Measurements from ENCODE around the gene C19orf38.
A peak's percentile ranks its signal among the peaks of the same experiment; 100 is the strongest.

The C19orf38 gene

DNA sequence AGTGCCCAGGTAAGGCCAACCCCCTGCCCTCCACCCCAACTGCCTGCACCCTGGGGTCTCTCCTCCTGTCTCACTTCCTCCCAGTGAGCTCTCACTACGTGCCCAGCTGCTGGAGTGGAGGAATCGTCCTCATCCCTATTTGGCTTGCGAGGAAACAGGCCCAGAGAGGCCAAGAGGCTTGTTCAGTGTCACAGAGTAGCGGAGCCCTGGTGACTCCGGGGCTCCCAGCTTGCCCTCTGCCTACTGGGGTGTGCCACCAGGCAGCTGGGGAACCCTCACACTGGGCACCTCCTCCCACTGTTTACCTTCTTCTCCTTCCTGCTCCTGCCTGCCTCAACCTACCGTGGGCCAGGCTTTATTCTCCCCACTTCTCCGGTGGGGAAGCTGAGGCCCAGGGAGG lies 17.8 kb upstream of the C19orf38 start:
- ChIA-PET CTCF (interaction anchor here (1.6 to 3.1 kb wide), 3 partner anchors 9 to 34 kb away, joined by 3 to 14 read pairs (median 7); no protein-coding TSS in a partner anchor), POLR2A (no interaction called here)
- DNase-seq (ENCODE audit: extremely low spot score) = no peak
- no peak for TF ChIP-seq CTCF (IDR thresholded peaks at IDR 0.05; ENCODE audit: control extremely low read depth, extremely low read depth, low read depth, missing control alignments)

- ChIA-PET CTCF (interaction anchor here (2.2 to 3.1 kb wide), 2 partner anchors 10 to 33 kb away, joined by 7 to 14 read pairs; no protein-coding TSS in a partner anchor), POLR2A (no interaction called here)
- DNase-seq (ENCODE audit: extremely low spot score) = no peak
These were observed 17.1 kb upstream of the C19orf38 start for GRCh38 chr19:10830931-10831779.

GRCh38 chr19:10831987-10832938 lies 16.0 kb upstream of the C19orf38 start:
- POLR2A ChIA-PET = no interaction called here
- no peak for DNase-seq (ENCODE audit: extremely low spot score)
- no peak for TF ChIP-seq CTCF (IDR thresholded peaks at IDR 0.05; ENCODE audit: control extremely low read depth, extremely low read depth, low read depth, missing control alignments)
- CTCF ChIA-PET = interaction anchor here (0.8 to 2.2 kb wide), 2 partner anchors 29 to 32 kb away, joined by 3 to 7 read pairs; no protein-coding TSS in a partner anchor

More at GRCh38 chr19:10830931-10831779, 17.1 kb upstream of the C19orf38 start:
- TF ChIP-seq CTCF (IDR thresholded peaks at IDR 0.05; ENCODE audit: control extremely low read depth, extremely low read depth, low read depth, missing control alignments) = no peak

DNA sequence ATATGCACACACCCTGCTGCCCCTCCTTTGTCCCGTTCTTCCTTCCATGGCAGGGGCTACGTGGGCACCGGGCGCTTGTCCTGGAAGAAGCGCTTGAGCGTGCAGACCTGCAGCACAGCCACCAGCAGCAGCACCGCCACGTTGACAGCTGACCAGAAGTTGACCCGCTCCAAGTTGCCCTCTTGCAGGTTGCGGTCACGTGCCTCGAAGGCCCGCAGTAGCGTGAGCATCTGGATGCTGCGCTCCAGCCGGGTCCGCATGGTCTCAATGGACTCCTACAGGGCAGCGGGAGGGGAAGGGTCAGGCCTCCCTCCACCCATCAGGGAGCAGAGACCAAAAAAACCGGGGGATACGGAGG lies 15.3 kb upstream of the C19orf38 start:
- ChIA-PET POLR2A (no interaction called here), CTCF (interaction anchor here (0.8 kb wide), 1 partner anchor 28 kb away, joined by 3 read pairs; no protein-coding TSS in a partner anchor)
- TF ChIP-seq CTCF (IDR thresholded peaks at IDR 0.05; ENCODE audit: control extremely low read depth, extremely low read depth, low read depth, missing control alignments) = no peak
- no peak for DNase-seq (ENCODE audit: extremely low spot score)

DNA sequence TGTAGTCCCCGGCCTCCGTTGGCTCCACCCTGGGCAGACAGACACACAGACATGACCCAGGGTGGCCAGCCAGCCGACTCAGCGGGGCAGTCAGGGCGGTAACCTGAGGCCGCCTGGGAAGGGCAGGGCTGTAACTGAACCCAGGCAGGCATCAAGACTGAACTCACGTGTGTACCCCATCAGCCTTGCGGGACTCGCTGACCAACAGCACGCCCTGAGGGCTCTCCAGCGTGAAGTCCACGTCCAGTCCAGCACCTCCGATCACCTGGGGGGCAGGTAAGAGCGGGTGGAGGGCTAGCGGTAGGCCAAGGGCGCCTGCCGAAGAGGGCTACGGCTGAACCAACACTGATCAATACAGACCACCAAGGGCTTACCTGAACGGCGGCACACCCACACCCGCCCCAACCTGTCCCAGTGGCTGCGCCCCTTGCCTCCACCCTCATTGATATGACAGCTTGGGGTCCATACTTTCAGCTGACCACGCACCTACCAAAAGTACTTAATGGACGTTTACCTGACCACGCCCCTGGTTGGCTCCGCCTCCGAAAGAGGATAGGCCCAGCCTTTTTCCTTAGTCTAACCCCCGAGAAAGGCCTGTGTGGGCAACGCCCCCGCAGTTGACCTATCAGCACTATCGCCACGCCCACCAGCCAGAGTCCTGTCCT lies 13.0 kb upstream of the C19orf38 start:
- ChIA-PET POLR2A (no interaction called here), CTCF (interaction anchor here (0.8 to 3.6 kb wide), 12 partner anchors 11 to 117 kb away, joined by 3 to 45 read pairs (median 4); partner anchors contain the start of genes CARM1 and DNM2)
- DNase-seq (ENCODE audit: extremely low spot score) = peak; percentile 99
- TF ChIP-seq CTCF (IDR thresholded peaks at IDR 0.05; ENCODE audit: control extremely low read depth, extremely low read depth, low read depth, missing control alignments) = no peak

All from GM10248 (cell line).